OCI-M2 (cell line): ENCODE measurements around the gene ARNT2.
"Not testable (repeated sequence)": the region's sequence is repeated elsewhere in the genome, so short reads cannot be mapped to it uniquely, and the experiment has no call there.

ENCODE experiments used
- DNase-seq: peaks from one replicate; lab custom pipeline; 2025; ENCODE audit not compliant: unreplicated experiment; lab: John Stamatoyannopoulos, UW

The ARNT2 gene

GRCh38 chr15:80404057-80404760 lies at the start of gene ARNT2:
TSS of gene ARNT2 (plus strand) at chr15:80404382. CDS start at chr15:80404516, 134 bp downstream.
- no peak for DNase-seq

GRCh38 chr15:80367094-80367493 lies 37.1 kb upstream of the ARNT2 start:
- DNase-seq = no peak

DNA sequence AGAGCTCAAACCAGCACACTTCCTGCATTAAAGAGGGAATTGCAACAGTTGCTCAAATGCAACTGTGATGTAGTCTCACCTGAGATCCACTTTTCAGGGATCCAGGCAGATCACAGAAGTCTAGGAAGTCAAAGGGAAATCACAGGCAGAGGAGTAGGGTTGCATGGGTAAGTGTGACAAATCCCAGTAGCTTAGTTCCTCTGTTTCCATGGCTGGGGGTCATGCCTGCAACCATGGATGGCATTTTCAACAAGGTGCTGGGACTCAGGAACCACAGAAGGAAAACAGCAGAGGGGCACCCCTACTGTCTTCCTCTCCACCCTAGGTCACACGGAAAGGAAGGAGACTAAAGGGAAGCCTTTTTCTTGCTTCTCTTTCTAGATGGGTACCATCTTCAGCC lies 36.5 kb upstream of the ARNT2 start:
- DNase-seq = no peak

DNA sequence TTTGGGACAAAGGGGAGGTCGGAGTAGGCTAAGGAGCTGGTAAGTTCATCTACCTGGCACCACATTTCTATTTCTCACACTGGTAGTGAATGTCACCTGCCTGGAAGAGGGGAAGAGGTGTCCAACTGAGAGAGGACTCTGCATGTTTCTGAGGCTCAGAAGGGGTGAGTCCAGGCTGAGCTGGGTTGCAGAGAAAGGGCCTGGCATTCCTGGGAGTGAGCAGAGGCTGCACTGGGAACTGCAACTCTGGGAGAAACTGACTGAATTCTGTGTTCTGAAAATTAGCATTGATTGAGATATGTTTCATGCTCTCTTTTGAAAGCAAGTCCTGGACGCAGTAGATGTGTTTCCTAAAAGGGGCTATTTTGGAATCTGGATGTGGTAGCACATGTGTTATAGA lies 32.3 kb upstream of the ARNT2 start:
- DNase-seq = no peak

- no peak for DNase-seq
Observed at GRCh38 chr15:80374441-80374840, 29.7 kb upstream of the ARNT2 start.

DNA sequence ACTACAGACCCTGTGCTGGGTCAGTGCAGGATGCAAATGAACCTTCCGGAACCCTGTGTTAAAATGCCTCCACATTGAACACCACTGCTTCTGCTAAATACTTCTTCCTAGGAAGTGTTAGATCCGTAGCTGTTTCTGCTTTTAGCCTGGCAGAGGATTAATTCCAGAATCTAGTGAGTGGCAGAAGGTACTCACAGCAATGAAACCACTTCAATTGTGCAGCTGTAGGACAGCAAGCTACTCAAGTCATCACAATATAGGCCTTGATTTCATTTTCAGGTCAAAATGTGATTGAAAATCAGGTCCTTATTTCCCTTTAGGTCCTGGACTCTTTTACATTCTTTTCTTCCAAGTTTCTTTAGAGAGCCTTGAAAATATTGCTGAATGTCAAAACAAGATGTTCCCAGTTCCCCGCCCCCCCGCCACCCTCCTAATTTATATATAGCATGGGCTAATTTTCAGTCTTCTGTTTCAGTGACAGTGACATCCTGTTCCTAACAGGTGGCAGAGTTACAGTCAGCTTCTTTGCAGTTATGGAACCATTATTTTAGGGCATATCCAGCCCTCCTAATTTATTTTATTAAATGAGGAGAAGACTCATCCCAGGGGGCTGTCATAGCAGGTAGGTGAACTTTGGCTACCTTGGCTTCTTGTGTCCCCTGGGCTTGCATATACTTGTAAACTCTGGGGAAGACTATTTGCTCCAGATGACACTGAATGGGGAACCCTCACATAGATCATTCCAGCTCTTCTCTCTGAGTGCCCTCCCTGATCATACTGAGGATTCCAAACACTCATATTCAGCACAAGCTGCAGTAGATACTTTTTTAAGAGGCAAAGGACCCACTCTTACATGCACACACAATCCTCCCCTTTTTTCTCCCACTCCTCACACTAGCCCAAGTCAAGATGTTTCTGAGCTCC lies 28.0 kb upstream of the ARNT2 start:
- DNase-seq = no peak

DNA sequence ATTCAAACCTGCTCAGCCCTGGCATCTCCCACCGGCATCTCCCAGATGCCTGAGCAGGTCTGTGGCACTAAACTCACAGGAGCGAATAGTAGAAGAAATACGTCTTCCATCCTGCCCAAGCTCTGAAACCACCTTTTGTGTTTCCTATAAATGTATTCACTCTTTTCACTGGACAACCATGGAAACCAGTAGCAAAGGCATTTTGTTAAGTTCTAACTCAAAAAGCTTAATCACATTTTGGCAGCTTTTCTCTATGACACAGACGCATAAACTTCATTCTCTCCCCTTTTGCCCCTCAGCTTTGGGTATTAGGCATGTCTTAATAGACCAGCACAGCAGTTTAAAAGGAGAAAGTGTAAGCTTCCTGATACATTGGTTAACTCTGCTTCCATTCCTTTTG lies 24.5 kb upstream of the ARNT2 start:
- DNase-seq = no peak

- no peak for DNase-seq
Observed at GRCh38 chr15:80380154-80380553, 24.0 kb upstream of the ARNT2 start.

- no peak for DNase-seq
Observed at GRCh38 chr15:80382285-80382684, 21.9 kb upstream of the ARNT2 start.

- no peak for DNase-seq
Observed at GRCh38 chr15:80384432-80384831, 19.8 kb upstream of the ARNT2 start.

DNA sequence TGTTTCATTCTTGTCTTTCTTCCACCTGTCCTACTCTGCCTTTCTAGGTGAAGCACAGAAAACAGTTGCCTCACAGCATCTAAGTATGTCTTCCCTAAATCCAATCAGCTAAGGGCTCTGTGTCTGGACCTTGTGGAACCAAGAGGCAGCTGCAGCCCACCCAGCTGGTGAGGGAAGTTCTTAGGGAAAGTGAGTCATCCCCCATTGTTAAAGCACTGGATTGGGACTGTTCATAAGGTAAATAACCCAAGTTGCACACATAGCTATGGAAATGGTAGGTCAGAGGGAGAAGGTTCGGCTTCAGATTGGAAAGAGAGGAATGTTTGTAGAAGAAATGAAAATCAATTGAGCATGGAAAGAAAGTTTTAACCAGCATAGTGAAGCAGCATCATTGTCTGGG lies 18.0 kb upstream of the ARNT2 start:
- DNase-seq = no peak

DNA sequence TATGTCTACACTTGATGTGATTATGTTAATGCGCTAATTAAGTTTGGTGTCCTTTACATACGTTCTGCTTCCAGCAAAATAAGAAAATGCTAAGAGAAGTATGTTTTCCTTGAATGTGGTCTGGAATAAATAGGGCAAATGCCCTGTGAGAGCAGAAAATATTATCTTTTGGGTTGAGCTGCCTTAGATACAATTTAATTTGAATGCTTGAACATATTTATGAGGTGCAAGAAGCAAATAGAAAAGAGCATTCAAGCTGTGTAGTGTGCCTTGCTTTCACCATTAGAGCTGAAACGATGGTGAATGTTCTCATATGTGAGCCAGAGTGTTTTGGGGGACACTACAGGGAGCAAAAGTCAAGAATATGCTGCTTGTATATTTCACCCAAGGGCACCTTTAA lies 15.9 kb upstream of the ARNT2 start:
- DNase-seq = no peak

DNA sequence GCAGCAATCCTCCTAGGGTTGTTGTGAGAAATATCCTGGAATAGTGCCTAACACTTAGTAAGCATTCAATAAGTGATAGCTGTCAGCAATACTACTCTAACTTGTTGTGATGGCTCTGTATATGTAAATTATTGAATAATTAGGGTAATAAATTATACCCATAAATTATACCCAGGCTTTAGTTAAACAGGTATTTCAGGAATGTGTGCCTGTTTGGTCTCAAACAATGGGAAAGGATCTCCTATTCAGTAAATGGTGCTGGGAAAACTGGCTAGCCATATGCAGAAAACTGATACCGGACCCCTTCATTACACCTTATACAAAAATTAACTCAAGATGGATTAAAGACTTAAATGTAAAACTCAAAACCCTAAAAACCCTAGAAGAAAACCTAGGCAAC lies 14.8 kb upstream of the ARNT2 start:
- no peak for DNase-seq

DNA sequence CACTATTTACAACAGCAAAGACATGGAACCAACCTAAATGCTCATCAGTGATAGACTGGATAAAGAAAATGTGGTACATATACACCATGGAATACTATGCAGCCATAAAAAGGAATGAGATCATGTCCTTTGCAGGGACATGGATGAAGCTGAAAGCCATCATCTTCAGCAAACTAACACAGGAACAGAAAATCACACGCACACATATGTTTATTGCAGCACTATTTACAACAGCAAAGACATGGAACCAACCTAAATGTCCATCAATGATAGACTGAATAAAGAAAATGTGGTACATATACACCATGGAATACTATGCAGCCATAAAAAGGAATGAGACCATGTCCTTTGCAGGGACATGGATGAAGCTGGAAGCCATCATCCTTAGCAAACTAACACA lies 13.2 kb upstream of the ARNT2 start:
- DNase-seq = not testable (repeated sequence)

GRCh38 chr15:80395616-80396015 lies 8.6 kb upstream of the ARNT2 start:
- no peak for DNase-seq

GRCh38 chr15:80396096-80396495 lies 8.1 kb upstream of the ARNT2 start:
- no peak for DNase-seq

GRCh38 chr15:80399508-80399907 lies 4.7 kb upstream of the ARNT2 start:
- DNase-seq = no peak

DNA sequence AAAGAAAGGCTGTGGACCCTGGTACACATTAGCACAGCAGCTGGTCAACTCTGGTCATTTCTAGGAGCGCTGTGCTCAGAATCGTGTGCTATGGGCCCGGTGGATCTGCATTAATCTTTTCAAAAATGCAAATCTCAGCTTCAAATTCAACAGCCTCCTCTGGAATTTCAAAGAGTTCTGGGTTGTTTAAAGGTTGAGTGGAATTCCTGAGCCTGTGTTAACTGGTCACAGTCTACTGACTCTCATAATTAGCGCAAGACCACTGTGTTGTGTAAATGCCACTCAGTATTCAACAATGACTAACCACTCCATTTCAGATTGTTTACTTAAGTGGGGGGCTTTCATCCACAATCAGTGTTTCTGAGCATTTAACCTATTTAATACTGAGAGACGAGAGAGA lies 2.7 kb upstream of the ARNT2 start:
- DNase-seq = no peak

DNA sequence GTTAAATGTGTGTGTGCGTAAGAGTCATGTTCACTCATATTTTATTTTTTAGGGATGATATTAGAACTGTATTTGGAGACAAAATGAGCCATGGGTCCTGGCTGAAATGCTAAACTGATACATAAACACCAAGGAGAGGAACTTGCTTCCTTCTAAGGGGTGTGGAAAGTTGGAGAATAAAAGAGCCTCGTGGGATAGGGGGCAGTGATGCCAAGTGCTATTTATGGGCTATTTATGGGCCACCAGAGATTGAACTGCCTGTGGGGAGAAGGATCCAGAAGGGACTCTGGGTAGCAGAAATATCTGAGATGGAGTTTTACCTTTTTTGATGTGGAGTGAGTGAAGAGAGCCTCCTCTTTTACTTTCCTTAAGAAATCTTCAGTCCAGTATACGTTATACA lies 1.8 kb upstream of the ARNT2 start:
- DNase-seq = no peak

- DNase-seq = no peak
Observed at GRCh38 chr15:80403712-80404056, 498 bp upstream of the ARNT2 start.

DNA sequence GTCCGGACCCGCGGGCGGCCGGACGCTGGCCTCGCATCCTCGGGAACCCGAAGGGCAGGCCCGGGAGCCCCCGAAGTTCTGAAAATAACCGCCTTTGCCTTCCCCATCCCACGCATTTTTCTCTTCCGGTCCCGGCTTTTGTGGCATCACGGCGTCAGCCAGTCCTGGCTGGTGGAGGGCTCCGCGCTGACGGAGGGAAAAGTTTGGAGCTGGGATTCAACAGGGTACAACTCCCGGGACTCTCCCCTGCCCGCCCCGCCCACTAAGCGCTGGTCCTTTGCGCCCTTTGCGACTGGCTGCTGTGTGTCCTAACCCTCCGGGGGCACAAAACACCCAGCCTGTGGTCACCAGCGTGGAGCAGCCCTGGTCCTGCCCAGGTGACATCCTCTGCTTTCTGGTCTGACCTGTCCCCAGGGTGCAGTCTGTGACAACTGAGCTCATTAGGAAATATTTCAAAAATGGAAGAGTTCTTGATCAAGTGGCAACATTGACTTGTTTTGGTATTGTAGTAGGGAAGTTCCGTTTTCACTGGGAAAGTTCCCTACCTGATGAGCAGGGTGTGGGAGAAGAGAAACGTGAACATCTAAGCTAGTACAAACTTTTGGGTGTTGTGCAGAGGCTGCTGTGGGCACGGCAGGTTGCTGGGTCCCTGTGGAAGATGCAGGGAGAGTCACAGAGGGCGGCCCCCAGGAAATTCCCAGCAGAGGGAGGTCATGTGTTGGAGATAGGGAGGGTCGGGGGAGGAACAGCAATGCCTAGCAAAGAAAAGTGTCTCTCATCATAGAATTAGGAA lies 775 bp downstream of the ARNT2 start:
- no peak for DNase-seq

- no peak for DNase-seq
Observed at GRCh38 chr15:80405554-80405850, 1.3 kb downstream of the ARNT2 start.
